ENCODE measurements around the gene URAD.

DNA sequence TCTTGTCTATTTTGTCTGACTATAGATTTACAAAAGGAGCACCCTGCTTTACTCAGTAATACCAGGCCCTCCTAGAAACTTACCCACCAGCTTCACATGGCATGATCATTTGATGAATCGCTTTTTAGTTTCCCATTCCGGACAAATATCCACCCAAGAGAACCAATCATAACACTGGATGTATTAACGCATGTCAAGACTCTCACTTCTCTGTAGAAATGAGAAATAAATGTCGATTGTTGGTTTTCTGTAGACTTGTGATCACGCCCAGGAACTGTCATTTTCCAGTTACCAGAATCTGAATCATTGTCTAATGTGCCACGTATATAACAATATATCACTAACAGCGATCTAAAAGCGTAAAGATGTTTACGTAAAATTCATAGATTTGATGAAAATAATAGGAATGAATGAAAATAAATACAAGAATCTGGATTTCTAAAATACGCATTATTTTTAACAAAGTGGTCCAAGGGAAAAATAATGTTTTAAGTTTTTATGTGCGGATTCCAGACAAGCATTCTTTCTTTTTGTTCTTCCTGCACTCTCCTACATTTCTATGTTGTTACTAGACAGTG lies 33.4 kb downstream of the URAD start:
- TF ChIP-seq, protein P1, sequence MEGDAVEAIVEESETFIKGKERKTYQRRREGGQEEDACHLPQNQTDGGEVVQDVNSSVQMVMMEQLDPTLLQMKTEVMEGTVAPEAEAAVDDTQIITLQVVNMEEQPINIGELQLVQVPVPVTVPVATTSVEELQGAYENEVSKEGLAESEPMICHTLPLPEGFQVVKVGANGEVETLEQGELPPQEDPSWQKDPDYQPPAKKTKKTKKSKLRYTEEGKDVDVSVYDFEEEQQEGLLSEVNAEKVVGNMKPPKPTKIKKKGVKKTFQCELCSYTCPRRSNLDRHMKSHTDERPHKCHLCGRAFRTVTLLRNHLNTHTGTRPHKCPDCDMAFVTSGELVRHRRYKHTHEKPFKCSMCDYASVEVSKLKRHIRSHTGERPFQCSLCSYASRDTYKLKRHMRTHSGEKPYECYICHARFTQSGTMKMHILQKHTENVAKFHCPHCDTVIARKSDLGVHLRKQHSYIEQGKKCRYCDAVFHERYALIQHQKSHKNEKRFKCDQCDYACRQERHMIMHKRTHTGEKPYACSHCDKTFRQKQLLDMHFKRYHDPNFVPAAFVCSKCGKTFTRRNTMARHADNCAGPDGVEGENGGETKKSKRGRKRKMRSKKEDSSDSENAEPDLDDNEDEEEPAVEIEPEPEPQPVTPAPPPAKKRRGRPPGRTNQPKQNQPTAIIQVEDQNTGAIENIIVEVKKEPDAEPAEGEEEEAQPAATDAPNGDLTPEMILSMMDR (IDR thresholded peaks at IDR 0.05), result no peak
- TF ChIP-seq, protein P2, sequence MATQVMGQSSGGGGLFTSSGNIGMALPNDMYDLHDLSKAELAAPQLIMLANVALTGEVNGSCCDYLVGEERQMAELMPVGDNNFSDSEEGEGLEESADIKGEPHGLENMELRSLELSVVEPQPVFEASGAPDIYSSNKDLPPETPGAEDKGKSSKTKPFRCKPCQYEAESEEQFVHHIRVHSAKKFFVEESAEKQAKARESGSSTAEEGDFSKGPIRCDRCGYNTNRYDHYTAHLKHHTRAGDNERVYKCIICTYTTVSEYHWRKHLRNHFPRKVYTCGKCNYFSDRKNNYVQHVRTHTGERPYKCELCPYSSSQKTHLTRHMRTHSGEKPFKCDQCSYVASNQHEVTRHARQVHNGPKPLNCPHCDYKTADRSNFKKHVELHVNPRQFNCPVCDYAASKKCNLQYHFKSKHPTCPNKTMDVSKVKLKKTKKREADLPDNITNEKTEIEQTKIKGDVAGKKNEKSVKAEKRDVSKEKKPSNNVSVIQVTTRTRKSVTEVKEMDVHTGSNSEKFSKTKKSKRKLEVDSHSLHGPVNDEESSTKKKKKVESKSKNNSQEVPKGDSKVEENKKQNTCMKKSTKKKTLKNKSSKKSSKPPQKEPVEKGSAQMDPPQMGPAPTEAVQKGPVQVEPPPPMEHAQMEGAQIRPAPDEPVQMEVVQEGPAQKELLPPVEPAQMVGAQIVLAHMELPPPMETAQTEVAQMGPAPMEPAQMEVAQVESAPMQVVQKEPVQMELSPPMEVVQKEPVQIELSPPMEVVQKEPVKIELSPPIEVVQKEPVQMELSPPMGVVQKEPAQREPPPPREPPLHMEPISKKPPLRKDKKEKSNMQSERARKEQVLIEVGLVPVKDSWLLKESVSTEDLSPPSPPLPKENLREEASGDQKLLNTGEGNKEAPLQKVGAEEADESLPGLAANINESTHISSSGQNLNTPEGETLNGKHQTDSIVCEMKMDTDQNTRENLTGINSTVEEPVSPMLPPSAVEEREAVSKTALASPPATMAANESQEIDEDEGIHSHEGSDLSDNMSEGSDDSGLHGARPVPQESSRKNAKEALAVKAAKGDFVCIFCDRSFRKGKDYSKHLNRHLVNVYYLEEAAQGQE (IDR thresholded peaks at IDR 0.05), result no peak
- TF ChIP-seq POLR2A (IDR thresholded peaks at IDR 0.05; ENCODE audit: low read length) (no peak), JUN (IDR thresholded peaks at IDR 0.05) (no peak), CBX8 (IDR thresholded peaks at IDR 0.05) (no peak), KDM1A (IDR thresholded peaks at IDR 0.05; ENCODE audit: low read depth) (no peak), RAD21 (conservative IDR thresholded peaks at IDR 0.05 in 1 of 2, IDR thresholded peaks at IDR 0.05 in 1 of 2) (no peak), MYC (IDR thresholded peaks at IDR 0.05; ENCODE audit: borderline replicate concordance, low read length) (no peak), CEBPB (IDR thresholded peaks at IDR 0.05) (no peak)
- TF ChIP-seq, protein P3, sequence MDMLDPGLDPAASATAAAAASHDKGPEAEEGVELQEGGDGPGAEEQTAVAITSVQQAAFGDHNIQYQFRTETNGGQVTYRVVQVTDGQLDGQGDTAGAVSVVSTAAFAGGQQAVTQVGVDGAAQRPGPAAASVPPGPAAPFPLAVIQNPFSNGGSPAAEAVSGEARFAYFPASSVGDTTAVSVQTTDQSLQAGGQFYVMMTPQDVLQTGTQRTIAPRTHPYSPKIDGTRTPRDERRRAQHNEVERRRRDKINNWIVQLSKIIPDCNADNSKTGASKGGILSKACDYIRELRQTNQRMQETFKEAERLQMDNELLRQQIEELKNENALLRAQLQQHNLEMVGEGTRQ (IDR thresholded peaks at IDR 0.05), result no peak
